Measurements from ENCODE around the gene BRWD1. TPM values are rescaled to one million over a fixed set of nuclear protein-coding genes. Genes with fewer than 3 reads are reported as not detected.

The BRWD1 gene
- 10 to 100 TPM in 11 of 12 donors, not detected in 1; 27.4 to 41.1 (median 37.0) TPM for polyA plus RNA-seq (ENCODE audit: insufficient read length in 12 of 12)
- long read RNA-seq, donor 1, transcript BRWD1-202 (5 exons, 2,495 nt) = major isoform, 15 of 16 reads
- long read RNA-seq, donor 1, partial matches to known transcripts = 0 of 16 reads
- long read RNA-seq, donor 1, other reads (novel, unspliced or antisense) = 0 of 16 reads
- long read RNA-seq, donor 2, transcript BRWD1-202 (5 exons, 2,495 nt) = major isoform, 8 of 8 reads
- long read RNA-seq, donor 2, partial matches to known transcripts = 0 of 8 reads
- long read RNA-seq, donor 2, other reads (novel, unspliced or antisense) = 0 of 8 reads
- long read RNA-seq, donor 3, full-length matches to known transcripts = 5 of 5 reads
- long read RNA-seq, donor 3, partial matches to known transcripts = 0 of 5 reads
- long read RNA-seq, donor 3, other reads (novel, unspliced or antisense) = 0 of 5 reads
- long read RNA-seq, donor 4, partial matches to known transcripts = 0 of 3 reads
- long read RNA-seq, donor 4, other reads (novel, unspliced or antisense) = 0 of 3 reads
- long read RNA-seq, donor 5, full-length matches to known transcripts = 14 of 14 reads
- long read RNA-seq, donor 5, partial matches to known transcripts = 0 of 14 reads
- long read RNA-seq, donor 5, other reads (novel, unspliced or antisense) = 0 of 14 reads
- long read RNA-seq, donor 6, partial matches to known transcripts = 0 of 3 reads
- long read RNA-seq, donor 6, other reads (novel, unspliced or antisense) = 0 of 3 reads
- long read RNA-seq, donor 7, partial matches to known transcripts = 0 of 4 reads
- long read RNA-seq, donor 7, other reads (novel, unspliced or antisense) = 0 of 4 reads
- long read RNA-seq, donor 8, transcript BRWD1-202 (5 exons, 2,495 nt) = major isoform, 7 of 7 reads
- long read RNA-seq, donor 8, partial matches to known transcripts = 0 of 7 reads
- long read RNA-seq, donor 8, other reads (novel, unspliced or antisense) = 0 of 7 reads
- long read RNA-seq, donor 9, partial matches to known transcripts = 0 of 3 reads
- long read RNA-seq, donor 9, other reads (novel, unspliced or antisense) = 0 of 3 reads
- long read RNA-seq, donor 10, full-length matches to known transcripts = 9 of 9 reads
- long read RNA-seq, donor 10, partial matches to known transcripts = 0 of 9 reads
- long read RNA-seq, donor 10, other reads (novel, unspliced or antisense) = 0 of 9 reads
- long read RNA-seq, donor 11, transcript BRWD1-202 (5 exons, 2,495 nt) = major isoform, 7 of 7 reads
- long read RNA-seq, donor 11, partial matches to known transcripts = 0 of 7 reads
- long read RNA-seq, donor 11, other reads (novel, unspliced or antisense) = 0 of 7 reads

GRCh38 chr21:39313571-39314142, at the start of gene BRWD1:
Gene BRWD1 (minus strand): TSS chr21:39313632. CDS start chr21:39313491, 141 bp downstream.
- peak; percentile 91 for DNase-seq

DNA sequence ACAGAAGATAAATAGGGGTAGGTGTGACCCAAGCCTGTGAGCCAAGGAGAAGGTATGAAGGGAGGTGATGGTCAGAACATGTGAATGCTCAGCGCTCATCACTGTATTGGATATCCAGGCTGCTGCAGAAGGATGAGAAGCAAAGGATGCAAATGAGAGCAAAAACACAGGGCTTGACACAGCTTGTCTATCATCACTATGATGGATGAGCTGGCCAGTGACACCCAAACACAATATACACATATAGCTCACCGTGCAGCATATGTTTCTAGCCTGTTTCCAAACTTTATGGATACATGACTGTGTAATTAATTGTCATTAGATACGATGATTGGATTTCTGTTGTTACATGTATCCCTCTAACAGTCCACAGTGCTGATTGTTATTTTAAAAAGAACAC, 49.3 kb upstream of the BRWD1 start:
- no peak for DNase-seq

DNA sequence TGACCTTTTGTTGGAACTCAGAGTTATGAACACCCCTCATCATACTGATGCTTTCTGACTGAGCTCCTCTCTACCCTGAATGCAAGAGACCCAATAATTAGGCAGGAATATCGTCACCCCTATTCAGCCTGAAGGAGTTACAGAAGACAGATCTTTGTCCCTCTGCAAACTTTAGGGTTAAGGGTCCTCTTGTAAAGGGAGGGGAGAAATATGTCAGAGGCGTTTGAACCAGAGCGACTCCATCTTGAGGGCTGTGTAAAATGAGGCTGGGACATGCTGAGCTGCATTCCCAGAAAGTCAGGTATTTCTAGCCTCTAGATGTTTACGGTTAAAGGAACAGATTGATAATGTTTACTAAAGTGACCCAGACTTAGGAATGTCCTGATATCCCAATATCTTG, 46.0 kb upstream of the BRWD1 start:
- DNase-seq = no peak

DNA sequence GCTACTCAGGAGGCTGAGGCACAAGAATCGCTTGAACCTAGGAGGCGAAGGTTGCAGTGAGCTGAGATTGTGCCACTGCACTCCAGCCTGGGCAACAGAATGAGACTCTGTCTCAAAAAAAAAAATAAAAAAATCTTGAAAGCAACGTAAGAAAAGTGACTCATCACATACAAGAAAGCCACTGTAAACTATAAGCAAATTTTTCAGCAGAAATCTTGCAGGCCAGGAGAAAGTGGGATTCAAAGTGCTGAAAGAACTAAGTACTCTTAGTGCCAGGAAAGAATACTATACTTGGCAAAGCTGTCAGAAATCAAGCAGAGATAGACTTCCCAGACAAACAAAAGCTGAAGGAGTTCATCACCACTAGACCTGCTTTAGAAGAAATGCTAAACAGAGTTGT, 39.9 kb upstream of the BRWD1 start:
- no peak for DNase-seq

- DNase-seq = no peak
Measured at GRCh38 chr21:39350094-39351005, 36.9 kb upstream of the BRWD1 start.

DNA sequence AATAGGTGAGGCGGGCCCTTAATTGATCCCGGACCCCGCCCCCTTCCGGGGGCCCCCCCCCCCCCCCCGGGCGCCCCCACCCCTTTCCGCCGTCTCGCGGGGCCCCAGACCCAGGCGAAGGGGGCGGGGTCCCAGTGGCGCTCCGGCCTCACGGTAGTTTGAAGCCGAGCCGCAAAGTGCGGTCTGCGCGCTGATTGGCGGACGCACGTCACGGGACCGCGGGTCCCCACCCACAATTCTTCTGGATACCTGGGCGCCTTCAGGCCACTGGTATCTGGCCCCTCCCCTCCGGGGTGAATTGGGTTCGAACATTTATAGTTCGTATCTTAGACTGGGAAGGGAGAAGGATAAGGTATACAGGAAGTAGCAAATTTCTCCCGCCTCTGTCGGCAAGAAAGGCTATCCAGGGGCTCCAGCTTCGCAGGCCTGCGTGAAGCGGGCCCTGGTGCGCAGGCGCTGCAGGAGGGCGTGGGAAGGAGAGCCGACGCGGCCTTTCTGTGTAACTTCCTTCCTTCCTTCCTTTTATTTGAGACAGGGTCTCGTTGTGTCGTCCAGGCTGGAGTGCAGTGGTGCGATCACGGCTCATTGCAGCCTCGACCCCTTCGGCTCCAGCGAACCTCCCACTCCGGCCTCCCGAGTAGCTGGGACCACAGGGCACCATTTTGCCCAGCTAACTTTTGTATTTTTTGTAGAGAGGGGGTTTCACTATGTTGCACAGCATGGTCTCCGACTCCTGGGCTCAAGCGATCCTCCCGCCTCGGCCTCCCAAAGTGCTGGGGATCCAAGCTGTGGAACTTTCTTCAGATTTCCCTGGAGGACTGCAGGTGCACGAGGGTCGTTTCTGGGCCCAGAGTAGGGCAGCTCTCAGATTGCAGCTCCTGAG, 36.0 kb upstream of the BRWD1 start:
- DNase-seq = peak; percentile 96

- DNase-seq = peak; percentile 90
Measured at GRCh38 chr21:39348355-39349210, 35.2 kb upstream of the BRWD1 start, which contains the start of gene HMGN1. Gene HMGN1 (minus strand): TSS chr21:39349088. CDS start chr21:39348917, 171 bp downstream.

GRCh38 chr21:39348040-39348354, 34.6 kb upstream of the BRWD1 start:
- no peak for DNase-seq

DNA sequence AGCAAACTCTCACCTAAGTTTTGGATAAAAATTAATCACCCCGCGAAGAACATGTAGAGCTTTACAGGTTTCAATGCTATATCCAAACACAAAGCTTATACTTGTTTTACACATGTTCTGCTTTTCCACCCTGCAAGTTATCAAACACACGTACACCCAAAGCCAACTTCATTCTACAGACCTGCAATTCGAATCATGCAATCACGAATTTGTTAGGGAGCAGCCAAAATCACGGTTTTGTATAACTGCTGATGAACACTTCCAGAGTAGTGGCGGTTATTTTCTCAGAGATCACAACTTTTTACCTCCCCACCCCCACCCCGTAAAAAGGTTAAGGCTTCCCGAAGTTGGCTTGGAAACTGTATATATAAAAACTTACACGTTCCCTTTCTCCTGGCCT, 34.1 kb upstream of the BRWD1 start:
- peak; percentile 6 for DNase-seq

DNA sequence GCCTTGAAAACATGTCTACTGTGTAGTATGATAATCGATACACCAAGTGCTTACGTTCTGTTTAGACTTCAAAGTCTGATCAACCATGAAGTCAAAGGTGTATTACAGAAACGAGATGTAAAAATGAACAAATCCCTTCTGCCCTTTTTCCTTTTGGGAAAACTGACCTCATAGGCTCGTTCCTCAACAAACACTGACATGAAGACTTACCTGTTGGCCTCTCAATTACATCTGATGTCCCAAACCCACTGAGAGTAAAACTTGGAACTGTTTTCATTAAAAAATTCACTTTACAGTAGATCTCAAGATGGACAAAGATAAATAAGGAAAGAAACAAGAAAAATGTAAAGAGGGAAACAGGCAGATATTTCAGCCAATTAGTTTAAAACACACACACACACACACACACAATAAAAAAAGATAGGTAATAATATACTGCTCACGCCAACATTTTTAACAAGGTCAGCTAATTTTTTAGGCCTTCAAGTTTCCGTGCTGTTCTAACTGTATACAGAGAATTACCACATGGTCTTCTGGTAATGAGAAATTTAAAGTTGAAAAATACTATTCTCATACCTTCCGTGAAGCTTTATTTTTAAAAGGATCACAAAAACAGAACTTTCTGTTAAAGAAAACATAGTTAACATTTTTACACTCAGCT, 33.4 kb upstream of the BRWD1 start:
- no peak for DNase-seq

DNA sequence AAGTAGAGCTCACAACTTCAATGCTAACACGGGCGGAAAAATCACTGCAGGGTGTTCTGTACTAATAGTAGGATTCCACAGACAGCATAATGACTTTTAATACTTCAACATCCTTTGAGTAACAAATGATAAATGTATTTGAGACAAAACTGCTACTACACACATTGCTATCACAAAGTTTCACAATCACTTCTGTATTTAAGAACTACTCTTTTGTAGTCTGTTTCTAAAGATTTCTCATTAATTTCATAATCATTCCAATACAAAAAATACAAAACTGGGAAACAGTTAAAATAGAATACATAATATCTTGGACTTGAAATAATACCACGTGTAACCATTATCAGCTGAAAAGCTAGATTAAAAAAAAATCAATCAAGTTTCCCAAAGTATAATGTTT, 32.8 kb upstream of the BRWD1 start:
- DNase-seq = no peak

GRCh38 chr21:39345440-39345839, 32.0 kb upstream of the BRWD1 start:
- no peak for DNase-seq

DNA sequence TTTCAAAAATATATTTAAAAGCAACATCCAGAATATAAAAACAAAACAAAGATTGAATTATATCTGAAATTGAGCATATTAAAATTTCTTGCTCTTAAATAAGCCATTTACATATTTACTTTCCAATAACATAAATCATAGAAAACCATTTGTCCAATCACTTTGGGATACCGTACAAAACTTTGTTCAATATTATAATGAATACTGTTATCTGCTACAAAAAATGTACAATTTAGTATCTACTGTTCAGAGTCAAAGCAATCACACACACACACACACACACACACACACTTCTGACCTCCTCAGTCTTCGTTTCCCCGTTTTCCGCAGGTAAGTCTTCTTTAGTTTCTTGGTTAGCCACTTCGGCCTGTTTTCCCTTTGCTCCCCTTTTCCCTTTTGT, 31.4 kb upstream of the BRWD1 start:
- no peak for DNase-seq

- DNase-seq = no peak
Measured at GRCh38 chr21:39341249-39341923, 28.0 kb upstream of the BRWD1 start.

DNA sequence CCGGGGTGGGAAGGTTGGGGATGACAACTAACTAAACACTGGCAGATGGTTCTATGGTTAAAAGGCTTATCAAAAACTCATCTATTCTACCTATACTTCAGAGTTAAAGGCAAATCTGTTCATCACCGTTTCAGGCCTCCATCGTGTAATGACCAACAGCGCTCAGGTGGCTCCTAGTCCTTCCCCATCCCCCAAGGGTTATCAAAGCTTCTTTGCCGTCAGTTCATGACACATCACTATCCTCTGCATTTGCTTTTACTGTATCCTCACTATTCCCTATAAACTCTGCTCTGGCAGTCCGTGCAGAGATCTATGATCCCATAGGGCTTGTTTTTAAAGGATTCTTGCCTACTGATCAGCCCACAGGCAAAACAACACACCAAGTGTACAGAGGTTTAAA, 27.3 kb upstream of the BRWD1 start:
- no peak for DNase-seq

DNA sequence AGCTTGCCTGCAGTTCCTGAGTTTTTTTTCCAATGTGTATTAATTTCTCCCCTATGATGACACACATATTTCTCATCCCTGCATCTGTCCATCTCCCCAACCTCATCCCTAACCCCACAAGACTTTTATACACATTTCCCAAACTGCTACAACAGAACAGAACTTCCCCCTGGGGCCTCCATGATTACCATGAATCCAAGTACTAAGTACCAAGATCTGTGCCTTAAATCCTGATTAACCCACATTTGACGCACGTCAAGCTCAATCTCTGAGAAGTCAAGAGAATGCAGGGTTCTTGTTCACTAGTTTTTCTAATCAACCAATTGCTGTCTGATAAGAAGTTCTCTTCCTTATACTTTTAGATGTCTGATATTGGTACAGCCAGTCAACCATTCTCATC, 25.8 kb upstream of the BRWD1 start:
- no peak for DNase-seq

DNA sequence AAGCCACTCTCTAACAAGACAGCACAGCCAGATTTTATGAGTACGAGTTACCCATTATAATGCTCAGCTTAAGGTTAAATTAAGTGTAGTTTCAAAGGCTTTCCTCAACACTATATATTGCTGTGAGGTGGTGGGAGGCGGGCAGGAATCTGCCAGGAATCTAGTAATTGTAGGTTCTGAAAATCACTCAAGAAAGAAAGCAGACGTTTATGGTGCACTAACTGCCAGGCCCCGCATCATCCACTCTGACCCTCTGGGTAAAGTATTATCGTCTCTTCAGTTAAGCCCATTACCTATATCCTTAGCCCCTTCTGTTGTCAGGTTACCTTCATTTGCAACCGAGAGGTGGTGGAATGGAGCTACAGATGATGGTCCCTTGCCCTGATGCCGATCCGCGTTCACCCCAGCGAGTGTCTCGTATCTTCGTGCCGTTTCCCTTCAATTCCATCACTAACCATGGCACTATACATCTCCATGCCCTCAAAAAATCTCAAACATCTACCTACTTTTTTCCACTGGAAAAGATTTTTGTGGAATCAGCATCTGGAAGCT, 23.1 kb upstream of the BRWD1 start:
- no peak for DNase-seq

All from muscle of arm (tissue), 14 donors.